ENCODE measurements around the gene SMCO1.

- TF ChIP-seq LEF1 (IDR thresholded peaks at IDR 0.05; ENCODE audit: borderline replicate concordance) = no peak
- no peak for TF ChIP-seq SUZ12 (IDR thresholded peaks at IDR 0.05)
- TF ChIP-seq SP1 (IDR thresholded peaks at IDR 0.05) = no peak
- no peak for TF ChIP-seq TARDBP (IDR thresholded peaks at IDR 0.05)
- no peak for TF ChIP-seq ELF4 (IDR thresholded peaks at IDR 0.05)
Observed at GRCh38 chr3:196524527-196524926, 9.4 kb upstream of the SMCO1 start.
